GM23338 (cell line): ENCODE data around the gene CTNNA3. TPM values are rescaled to one million over a fixed set of nuclear protein-coding genes. Genes with fewer than 3 reads are reported as not detected.

Source experiments
- ATAC-seq: fragments of 200-7000 bp; cut with Tn5 transposase; 3 replicates; pipeline ENCODE4 v1.9.1; 2020
- DNase-seq: peaks from one replicate; pipeline ENCODE4 v3.0.0-alpha.2; 2015; ENCODE audit warnings: low spot score
- H2AFZ ChIP-seq: fragments of 200-600 bp; sonication (generic); 2 replicates; pipeline ENCODE4 v1.8.0; 2016; ENCODE audit warnings: antibody characterized with exemption, mild to moderate bottlenecking, moderate library complexity
- H3F3A ChIP-seq: fragments of 200-600 bp; sonication (generic); replicated peaks from 2 replicates; pipeline ENCODE4 v1.8.0; 2017; ENCODE audit warnings: antibody characterized with exemption, mixed run types, low read depth
- H3K27ac ChIP-seq: fragments of 200-600 bp; sonication (generic); 2 replicates; pipeline ENCODE4 v1.6.1; 2016; ENCODE audit warnings: low read depth
- H3K27me3 ChIP-seq: fragments of 200-600 bp; sonication (generic); 2 replicates; pipeline ENCODE4 v1.8.0; 2016; ENCODE audit warnings: mild to moderate bottlenecking, mixed run types, moderate library complexity; ENCODE audit not compliant: insufficient read depth
- H3K36me3 ChIP-seq: fragments of 200-600 bp; sonication (generic); 2 replicates; pipeline ENCODE4 v1.8.0; 2016; ENCODE audit warnings: mild to moderate bottlenecking; ENCODE audit not compliant: insufficient read depth
- H3K4me1 ChIP-seq: fragments of 200-600 bp; sonication (generic); 2 replicates; pipeline ENCODE4 v1.8.0; 2016; ENCODE audit warnings: mild to moderate bottlenecking, moderate library complexity; ENCODE audit not compliant: insufficient read depth
- H3K4me2 ChIP-seq: fragments of 200-600 bp; sonication (generic); 2 replicates; pipeline ENCODE4 v1.7.1; 2017; ENCODE audit warnings: mixed run types
- H3K4me3 ChIP-seq: fragments of 200-600 bp; sonication (generic); 2 replicates; pipeline ENCODE4 v1.6.1; 2016; ENCODE audit warnings: mixed run types
- H3K79me2 ChIP-seq: fragments of 200-600 bp; sonication (generic); replicated peaks from 2 replicates; pipeline ENCODE4 v1.8.0; 2017; ENCODE audit warnings: mild to moderate bottlenecking; ENCODE audit not compliant: insufficient read depth
- H3K9me2 ChIP-seq: fragments of 200-600 bp; sonication (generic); 2 replicates; pipeline ENCODE4 v1.8.0; 2017; ENCODE audit not compliant: insufficient read depth
- H4K20me1 ChIP-seq: fragments of 200-600 bp; sonication (generic); replicated peaks from 2 replicates; pipeline ENCODE4 v1.8.0; 2017; ENCODE audit warnings: mild to moderate bottlenecking; ENCODE audit not compliant: insufficient read depth
- H3K27ac Mint-ChIP-seq: 2 replicates; pipeline ENCODE4 v1.8.0; 2020; ENCODE audit warnings: inconsistent platforms, mild to moderate bottlenecking, moderate library complexity, mixed read lengths
- H3K27me3 Mint-ChIP-seq: 3 replicates; pipeline ENCODE4 v1.8.0; 2022; ENCODE audit warnings: low read depth, mild to moderate bottlenecking, moderate library complexity, mixed read lengths, inconsistent platforms; ENCODE audit not compliant: insufficient read depth, poor library complexity
- H3K36me3 Mint-ChIP-seq: 3 replicates; pipeline ENCODE4 v1.8.0; 2021; ENCODE audit warnings: low read depth, mild to moderate bottlenecking, inconsistent platforms, moderate library complexity, mixed read lengths
- H3K4me1 Mint-ChIP-seq: 3 replicates; pipeline ENCODE4 v1.8.0; 2020; ENCODE audit warnings: mild to moderate bottlenecking, inconsistent platforms, mixed read lengths
- H3K4me3 Mint-ChIP-seq: 3 replicates; pipeline ENCODE4 v1.8.0; 2021; ENCODE audit warnings: moderate library complexity, mild to moderate bottlenecking, inconsistent platforms, mixed read lengths
- H3K9me3 Mint-ChIP-seq: 3 replicates; pipeline ENCODE4 v1.8.0; 2020; ENCODE audit warnings: moderate library complexity, mild to moderate bottlenecking, inconsistent platforms, mixed read lengths
- CREB1 ChIP-seq: fragments of 250-450 bp; sonication (Bioruptor Pico); IDR thresholded peaks from 2 replicates; pipeline ENCODE4 v1.5.0; 2020; ENCODE audit warnings: low read depth, mild to moderate bottlenecking, moderate library complexity
- ETS1 ChIP-seq: IDR thresholded peaks from 2 replicates; pipeline ENCODE4 v1.6.1; 2016; ENCODE audit warnings: antibody characterized with exemption
- EZH2 ChIP-seq: fragments of 200-600 bp; sonication (generic); IDR thresholded peaks from one replicate; pipeline ENCODE4 v1.8.0; 2017; ENCODE audit warnings: antibody characterized with exemption, mild to moderate bottlenecking, low read depth; ENCODE audit not compliant: unreplicated experiment
- EZH2phosphoT487 ChIP-seq: fragments of 200-600 bp; sonication (generic); IDR thresholded peaks from one replicate; pipeline ENCODE4 v1.8.1; 2018; ENCODE audit warnings: antibody characterized with exemption; ENCODE audit not compliant: unreplicated experiment
- JUNB ChIP-seq: IDR thresholded peaks from one replicate; pipeline ENCODE4 v1.6.1; 2016; ENCODE audit warnings: antibody characterized with exemption; ENCODE audit not compliant: unreplicated experiment
- NANOG ChIP-seq: IDR thresholded peaks from 2 replicates; pipeline ENCODE4 v1.6.1; 2016; ENCODE audit warnings: antibody characterized with exemption, borderline replicate concordance
- POLR2AphosphoS5 ChIP-seq: IDR thresholded peaks from 2 replicates; pipeline ENCODE4 v1.6.1; 2016; ENCODE audit warnings: antibody characterized with exemption, low read depth
- REST ChIP-seq: IDR thresholded peaks from one replicate; pipeline ENCODE4 v1.6.1; 2018; ENCODE audit warnings: antibody characterized with exemption; ENCODE audit not compliant: unreplicated experiment
- STAT1 ChIP-seq: IDR thresholded peaks from one replicate; pipeline ENCODE4 v1.6.1; 2016; ENCODE audit warnings: antibody characterized with exemption; ENCODE audit not compliant: unreplicated experiment
- ZNF114 ChIP-seq: fragments of 250-450 bp; sonication (Bioruptor Pico); IDR thresholded peaks from 2 replicates; pipeline ENCODE4 v1.5.0; 2020; ENCODE audit warnings: mild to moderate bottlenecking, moderate library complexity
- ZNF462 ChIP-seq: fragments of 250-450 bp; sonication (Bioruptor Pico); IDR thresholded peaks from 2 replicates; pipeline ENCODE4 v1.5.0; 2020; ENCODE audit warnings: mild to moderate bottlenecking, moderate library complexity
- polyA plus RNA-seq: library from polyadenylated mRNA; unstranded; fragments of >200 nt; fragmentation: Nextera tagmentation; extraction: Ambion mirVana; gene quantifications from 2 replicates; pipeline ENCODE4 v1.2.1, GENCODE V29; 2016
- total RNA-seq: library from RNA; depleted of rRNA; stranded (reverse); fragments of >200 nt; shearing (Covaris generic); gene quantifications from 2 replicates; pipeline ENCODE4 v1.2.3, GENCODE V29; 2014

Gene CTNNA3
- total and polyA plus RNA-seq, 2 experiments from 2014 or later = 0.71 to 3.3 TPM

- TF ChIP-seq ZNF462 (CRISPR knock-in tag) = no peak
- TF ChIP-seq CREB1 (CRISPR knock-in tag) = no peak
- TF ChIP-seq ETS1 = no peak
- TF ChIP-seq POLR2AphosphoS5 = no peak
- TF ChIP-seq ZNF114 = no peak
These were observed 753.6 kb downstream of the CTNNA3 start (continued) for GRCh38 chr10:66942407-66942806.

- Histone ChIP-seq H2AFZ (no peak overlapping the region), H3K4me1 (no peaks in the 10 kb centered on the region), H4K20me1 (no peaks in the 10 kb centered on the region), H3K27me3 (no peaks in the 10 kb centered on the region), H3K4me3 (no peak overlapping the region), H3F3A (no peaks in the 10 kb centered on the region), H3K27ac (no peak overlapping the region), H3K4me2 (no peak overlapping the region), H3K79me2 (no peaks in the 10 kb centered on the region), H3K36me3 (no peaks in the 10 kb centered on the region), H3K9me2 (no peaks in the 10 kb centered on the region)
- Mint-ChIP-seq H3K27me3 (peaks cover 2% of the 10 kb centered on the region), H3K9me3 (no peaks in the 10 kb centered on the region), H3K4me1 (no peaks in the 10 kb centered on the region), H3K4me3 (no peak overlapping the region), H3K27ac (no peak overlapping the region), H3K36me3 (no peaks in the 10 kb centered on the region)
- ATAC-seq = peak; percentile 29; the same call in 1 of the 3 replicates
- no peak for DNase-seq
- TF ChIP-seq NANOG (no peak), EZH2 (no peak), JUNB (no peak), REST (no peak), EZH2phosphoT487 (no peak), STAT1 (no peak)
These were observed 754.5 kb downstream of the CTNNA3 start for GRCh38 chr10:66941491-66941890.
